Erythroblast (primary cell): ENCODE results near the gene GAPDHS.

Source experiments
- GATA1 ChIP-seq: IDR thresholded peaks from 2 replicates; pipeline ENCODE4 v1.6.1; 2011; ENCODE audit warnings: low read depth, mild to moderate bottlenecking, control low read depth, low read length, moderate library complexity
- POLR2A ChIP-seq: IDR thresholded peaks from 2 replicates; pipeline ENCODE4 v1.6.1; 2011; ENCODE audit warnings: mild to moderate bottlenecking, low read length

DNA sequence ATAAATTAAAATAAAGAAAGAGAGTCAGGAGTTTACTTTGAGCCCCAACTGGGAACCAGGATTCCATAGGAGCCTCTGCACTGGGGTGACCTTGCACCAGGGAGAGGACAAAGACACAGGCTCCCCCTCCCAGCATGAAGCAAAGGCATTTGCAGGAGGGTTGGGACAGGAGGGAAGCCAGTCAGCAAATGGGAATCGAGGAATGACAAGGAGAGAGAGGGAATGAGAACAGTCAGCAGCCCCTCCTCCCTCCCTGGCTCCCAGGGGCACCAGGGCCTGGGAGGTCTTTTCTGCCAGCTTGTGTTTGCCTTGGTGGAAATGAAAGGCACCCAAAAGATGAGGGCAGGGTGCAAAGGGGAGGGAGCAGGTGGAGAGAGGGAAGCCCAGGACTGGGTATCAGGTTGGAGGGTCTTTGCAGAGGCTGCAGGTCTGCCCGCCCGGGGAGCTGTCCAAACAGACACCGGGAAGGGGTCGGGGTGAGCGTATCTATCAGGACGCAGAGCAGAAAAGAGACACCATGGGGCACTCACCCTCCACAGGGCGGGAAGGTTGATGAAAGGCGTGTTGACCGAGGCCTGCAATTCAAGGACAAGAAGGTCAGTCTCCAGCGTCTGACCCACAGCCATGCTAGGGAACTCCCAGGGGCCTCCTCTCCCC lies 8.9 kb upstream of the GAPDHS start:
- no peak for TF ChIP-seq POLR2A
- TF ChIP-seq GATA1, result no peak
